Erythroblast (primary cell): Measurements from ENCODE around the gene LSM5.
"Not testable (repeated sequence)": the region's sequence is repeated elsewhere in the genome, so short reads cannot be mapped to it uniquely, and the experiment has no call there.

Source experiments
- DNase-seq, 2 experiments: peaks; one replicate each; lab custom pipeline; 2025; lab: John Stamatoyannopoulos, UW
- GATA1 ChIP-seq: IDR thresholded peaks from 2 replicates; pipeline ENCODE4 v1.6.1; 2011; ENCODE audit warnings: low read depth, mild to moderate bottlenecking, control low read depth, low read length, moderate library complexity
- POLR2A ChIP-seq: IDR thresholded peaks from 2 replicates; pipeline ENCODE4 v1.6.1; 2011; ENCODE audit warnings: mild to moderate bottlenecking, low read length

The LSM5 gene

DNA sequence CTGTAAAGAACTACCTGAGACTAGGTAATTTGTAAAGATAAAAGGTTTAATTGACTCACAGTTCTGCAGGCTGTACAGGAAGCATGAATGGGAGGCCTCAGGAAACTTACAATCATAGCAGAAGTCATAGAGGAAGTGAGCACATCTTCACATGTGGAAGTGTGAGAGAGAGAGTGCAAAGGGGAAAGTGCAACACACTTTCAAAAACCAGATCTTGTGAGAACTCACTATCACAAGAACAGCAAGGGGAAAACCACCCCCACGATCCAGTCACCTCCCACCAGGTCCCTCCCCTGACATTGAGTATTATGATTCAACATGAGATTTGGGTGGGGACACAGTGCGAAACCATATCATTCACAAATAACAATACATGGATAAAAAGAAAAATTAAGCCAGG is 29.6 kb upstream of the LSM5 start:
- DNase-seq = peak in 1 of 2 experiments; percentile 5
- no peak for TF ChIP-seq GATA1
- TF ChIP-seq POLR2A = no peak

DNA sequence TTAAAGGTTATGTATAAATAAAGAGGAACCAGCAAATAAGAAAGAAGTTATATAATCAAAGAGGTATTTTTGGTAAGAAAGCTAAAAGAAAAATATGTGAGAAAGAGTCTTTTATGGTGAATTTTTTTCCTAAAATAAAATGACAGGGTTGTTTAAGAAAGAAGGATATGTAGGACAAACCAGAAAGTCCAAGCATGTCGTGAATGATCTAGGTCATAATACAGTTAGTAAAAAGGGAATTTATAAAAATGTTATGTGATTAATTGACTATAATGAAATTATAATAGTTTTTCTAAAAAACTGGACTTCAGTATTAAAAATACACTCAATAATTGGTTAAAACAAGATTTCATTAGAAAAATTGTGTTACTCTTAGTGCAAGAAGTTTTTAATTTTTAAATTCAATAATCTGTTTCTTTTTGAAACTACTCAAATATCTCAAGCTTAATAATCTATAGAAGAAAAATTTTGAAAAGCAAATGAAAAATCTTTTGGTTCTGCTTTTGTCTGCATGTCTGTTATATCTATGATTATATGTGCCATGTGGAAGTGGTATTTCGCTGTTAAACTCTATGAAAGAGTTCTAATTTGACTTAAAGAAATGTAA is 28.5 kb upstream of the LSM5 start:
- peak; percentile 62 to 83 for DNase-seq
- TF ChIP-seq GATA1 = no peak
- no peak for TF ChIP-seq POLR2A

DNA sequence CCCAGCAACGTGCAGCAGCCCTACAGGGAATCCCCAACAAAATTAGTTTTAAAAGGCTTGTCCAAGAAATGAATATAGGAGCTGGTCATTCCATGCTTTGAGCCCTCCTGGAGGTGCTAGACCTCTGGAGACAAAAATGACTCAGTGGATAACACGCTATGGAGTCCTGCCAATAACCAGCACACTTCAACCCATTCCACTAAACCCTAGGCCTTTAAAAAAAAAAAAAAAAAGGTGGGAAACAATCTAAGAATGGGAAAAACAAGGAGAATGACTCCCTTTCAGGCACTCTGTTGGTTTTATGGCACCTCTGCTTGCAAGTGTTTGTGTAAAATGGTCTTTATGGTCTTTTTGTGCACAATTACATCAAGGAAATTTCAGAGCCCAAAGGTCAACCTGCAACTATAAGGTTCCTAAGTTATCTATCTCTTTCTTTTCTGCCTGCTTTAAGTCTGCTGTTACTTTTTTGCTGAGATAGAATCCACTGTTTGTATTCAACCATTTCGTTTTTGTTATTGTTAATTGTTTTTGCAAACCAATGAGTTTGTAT is 26.4 kb upstream of the LSM5 start:
- no peak for TF ChIP-seq POLR2A
- no peak for TF ChIP-seq GATA1
- no peak for DNase-seq

DNA sequence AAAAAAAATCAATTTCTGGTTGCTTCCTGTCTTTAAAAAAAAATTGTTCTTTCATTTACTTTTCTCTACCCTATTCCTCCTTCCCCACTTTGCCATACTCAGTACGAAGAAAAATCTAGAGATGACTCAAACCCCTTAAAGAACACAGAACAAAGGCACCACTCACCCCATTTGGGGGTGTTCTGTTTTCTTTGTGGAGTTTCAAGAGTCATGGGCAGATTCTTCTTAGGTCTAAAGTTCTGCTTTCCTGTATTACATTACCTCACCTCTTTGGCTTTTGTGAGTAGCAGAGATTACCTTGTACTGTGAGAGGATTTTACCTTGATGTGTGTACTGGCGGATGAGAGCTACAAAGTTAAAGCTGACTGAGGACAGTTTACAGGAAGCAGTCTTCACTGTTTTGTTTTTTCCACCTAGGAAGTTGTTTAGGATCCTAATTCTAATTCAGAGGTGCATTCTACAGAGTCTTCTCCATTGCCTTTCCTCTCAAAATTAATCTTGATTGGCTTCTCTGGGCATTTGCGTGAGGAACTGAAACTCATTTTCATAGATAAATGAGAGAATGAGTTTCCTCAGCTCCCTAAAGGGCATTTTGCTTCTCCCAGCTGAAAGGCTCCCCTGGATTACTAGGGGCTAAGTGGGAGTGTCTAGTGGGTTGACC is 25.8 kb upstream of the LSM5 start:
- no peak for TF ChIP-seq GATA1
- no peak for TF ChIP-seq POLR2A
- DNase-seq = no peak

DNA sequence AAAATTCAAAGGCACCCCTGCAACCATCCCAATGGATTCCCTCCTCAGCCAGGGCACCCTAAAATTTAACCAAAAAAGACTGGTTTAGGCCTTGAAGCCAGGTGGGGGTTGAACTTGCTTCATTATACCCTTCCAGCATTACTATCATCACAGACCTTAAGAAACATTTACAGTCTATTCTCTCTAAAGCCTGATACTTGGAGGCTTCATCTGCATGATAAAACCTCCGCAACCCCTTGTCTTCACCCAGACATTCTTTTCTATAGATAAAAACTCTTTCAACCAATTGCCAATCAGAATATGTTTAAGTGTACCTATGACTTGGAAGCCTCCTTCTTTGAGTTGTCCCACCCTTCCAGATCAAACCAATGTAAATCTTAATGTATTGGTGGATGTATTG is 23.0 kb upstream of the LSM5 start:
- DNase-seq = no peak
- TF ChIP-seq POLR2A (no peak), GATA1 (no peak)

DNA sequence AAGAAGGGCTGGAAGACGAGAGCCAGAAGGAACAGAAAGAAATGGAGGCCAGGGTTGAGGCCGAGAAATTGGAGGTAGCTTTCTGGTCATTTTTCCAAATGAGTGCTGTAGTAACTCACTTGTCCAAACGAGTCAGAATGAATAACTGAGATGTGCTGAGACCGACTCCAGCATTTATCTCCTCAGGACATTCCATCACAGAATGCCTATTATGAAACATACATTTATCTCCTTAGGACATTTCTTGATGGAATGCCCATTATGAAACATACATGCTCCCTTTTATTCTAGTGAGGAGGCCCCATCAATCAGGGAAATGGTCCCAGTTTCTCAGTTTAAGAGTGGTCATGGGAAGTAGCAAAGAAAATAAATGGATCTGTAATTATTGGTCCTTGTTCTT is 21.6 kb upstream of the LSM5 start:
- TF ChIP-seq POLR2A (no peak), GATA1 (no peak)
- DNase-seq = no peak

DNA sequence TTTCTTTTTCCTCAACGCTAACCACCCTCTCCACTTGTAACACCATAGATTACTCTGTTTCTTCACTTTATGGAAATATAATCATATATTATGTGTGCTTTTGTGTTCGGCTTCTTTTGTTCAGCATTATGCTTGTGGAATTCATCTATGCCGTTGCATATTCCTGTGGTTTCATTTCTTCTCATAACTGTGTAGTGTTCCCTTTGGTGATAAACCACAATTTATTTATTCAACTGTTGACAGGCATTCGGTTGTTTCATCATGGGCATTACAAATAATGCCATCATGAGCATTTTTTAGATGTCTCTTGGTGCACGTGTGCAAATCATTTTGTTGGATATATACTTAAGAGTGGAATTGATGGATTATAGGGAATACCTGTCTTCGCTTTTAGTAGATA is 17.2 kb upstream of the LSM5 start:
- no peak for TF ChIP-seq POLR2A
- DNase-seq = peak in 1 of 2 experiments; percentile 28

DNA sequence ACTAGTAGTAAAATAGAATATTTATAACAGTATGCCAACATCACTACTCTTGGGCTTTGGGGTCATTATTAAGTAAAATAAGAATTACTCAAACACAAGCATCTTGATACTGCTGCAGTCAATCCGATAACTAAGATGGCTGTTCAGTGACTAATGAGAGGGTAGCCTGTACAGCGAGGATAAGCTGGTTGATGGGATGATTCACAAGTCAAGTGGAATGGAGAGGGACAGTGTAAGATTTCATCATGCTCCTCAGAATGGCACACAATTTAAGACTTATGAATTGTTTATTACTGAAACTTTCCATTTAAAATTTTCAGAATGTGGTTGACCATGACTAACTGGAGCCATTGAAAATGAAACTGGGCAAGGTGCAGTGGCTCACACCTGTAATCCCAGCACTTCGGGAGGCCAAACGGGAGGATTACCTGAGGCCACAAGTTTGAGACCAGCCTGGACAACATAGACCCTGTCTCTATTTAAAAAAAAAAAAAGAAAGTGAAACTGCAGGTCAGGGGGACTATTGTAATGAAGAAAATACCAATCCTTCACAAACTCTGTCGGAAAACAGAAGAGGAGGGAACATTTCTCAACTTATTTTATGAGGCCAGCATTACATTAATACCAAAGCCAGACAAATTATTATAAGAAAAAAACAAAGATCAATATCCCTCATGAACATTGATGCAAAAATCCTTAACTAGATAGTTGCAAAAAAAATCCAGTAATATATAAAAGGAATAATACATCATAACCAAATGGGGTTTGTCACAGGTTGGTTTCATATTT is 16.3 kb upstream of the LSM5 start:
- TF ChIP-seq GATA1 (no peak), POLR2A (no peak)
- peak; percentile 89 to 90 for DNase-seq

DNA sequence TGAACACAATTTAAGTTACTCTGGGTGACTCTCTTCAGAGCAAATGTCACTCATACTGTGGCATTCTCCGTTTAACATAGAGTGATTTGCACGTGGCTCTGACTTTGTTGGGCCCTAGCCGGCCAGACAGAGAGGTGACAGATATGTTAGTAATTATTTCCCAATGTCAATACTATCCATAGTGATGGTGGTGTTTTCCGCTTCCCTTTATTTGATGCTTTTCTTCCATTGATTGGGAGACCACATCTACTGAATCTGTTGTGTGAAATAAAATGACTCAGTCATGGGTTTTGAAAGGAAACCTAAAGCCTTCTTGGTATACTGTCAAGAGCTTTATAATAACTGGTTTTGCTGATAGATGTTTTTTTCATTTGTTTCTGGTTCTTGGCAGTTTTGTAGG is 12.5 kb upstream of the LSM5 start:
- DNase-seq = no peak
- TF ChIP-seq POLR2A (no peak), GATA1 (no peak)

DNA sequence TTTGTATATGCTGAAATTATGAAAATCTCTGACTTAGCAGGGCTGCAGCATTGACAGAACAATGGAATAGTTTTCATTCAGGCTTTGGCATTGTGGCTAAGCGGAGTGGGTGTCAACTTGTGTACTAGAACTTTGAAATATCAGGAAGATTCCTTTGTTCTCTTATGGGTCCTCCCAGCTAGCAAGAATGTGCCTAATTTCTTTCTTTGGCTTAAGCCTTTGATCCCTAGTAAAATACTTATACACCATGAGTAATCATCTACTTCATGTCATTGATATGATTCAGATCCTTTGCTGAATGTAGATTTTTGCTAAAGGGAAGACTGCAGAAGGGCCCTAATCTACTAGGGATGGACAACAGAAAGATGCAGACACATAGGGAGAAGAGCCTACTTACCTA is 11.3 kb upstream of the LSM5 start:
- TF ChIP-seq POLR2A = no peak
- no peak for TF ChIP-seq GATA1
- DNase-seq = peak in 1 of 2 experiments; percentile 20

DNA sequence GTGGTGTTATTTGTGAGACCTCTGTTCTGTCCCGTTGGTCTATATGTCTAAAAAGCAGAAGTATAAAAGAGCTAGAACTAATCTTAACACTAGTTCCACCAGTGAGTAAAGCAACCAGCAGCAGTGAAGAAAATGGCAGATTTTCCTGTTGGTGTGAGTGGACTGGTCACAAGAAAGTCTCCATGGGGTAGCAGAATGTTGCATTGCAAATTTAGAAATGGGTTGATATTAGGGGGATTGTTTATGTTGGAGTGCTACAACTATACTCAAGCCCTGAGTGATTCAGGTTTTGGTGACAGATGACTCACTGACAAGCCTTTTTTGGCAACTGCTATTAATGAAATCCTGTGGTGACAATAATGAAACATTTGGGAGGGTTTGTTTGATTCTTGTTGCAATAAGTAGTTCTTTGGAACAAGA is 10.8 kb upstream of the LSM5 start:
- peak in 1 of 2 experiments; percentile 57 for DNase-seq
- TF ChIP-seq POLR2A (no peak), GATA1 (no peak)

DNA sequence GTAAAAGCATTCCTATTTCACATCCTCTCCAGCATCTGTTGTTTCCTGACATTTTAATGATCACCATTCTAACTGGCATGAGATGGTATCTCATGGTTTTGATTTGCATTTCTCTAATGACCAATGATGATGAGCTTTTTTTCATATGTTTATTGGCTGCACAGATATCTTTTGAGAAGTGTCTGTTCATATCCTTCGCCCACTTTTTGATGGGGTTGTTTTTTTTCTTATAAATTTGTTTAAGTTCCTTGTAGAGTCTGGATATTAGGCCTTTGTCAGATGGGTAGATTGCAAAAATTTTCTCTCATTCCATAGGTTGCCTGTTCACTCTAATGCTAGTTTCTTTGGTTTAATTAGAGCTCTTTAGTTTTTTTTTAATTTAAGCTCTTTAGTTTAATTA is 10.0 kb upstream of the LSM5 start:
- DNase-seq = not testable (repeated sequence)

DNA sequence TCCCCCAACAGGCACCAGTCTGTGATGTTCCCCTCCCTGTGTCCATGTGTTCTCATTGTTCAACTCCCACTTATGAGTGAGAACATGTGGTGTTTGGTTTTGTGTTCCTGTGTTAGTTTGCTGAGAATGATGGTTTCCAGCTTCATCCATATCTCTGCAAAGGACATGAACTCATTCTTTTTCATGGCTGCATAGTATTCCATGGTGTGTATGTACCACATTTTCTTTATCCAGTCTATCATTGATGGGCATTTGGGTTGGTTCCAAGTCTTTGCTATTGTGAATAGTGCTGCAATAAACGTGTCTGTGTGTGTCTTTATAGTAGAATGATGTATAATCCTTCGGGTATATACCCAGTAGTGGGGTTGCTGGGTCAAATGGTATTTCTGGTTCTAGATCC is 9.6 kb upstream of the LSM5 start:
- DNase-seq = not testable (repeated sequence)

DNA sequence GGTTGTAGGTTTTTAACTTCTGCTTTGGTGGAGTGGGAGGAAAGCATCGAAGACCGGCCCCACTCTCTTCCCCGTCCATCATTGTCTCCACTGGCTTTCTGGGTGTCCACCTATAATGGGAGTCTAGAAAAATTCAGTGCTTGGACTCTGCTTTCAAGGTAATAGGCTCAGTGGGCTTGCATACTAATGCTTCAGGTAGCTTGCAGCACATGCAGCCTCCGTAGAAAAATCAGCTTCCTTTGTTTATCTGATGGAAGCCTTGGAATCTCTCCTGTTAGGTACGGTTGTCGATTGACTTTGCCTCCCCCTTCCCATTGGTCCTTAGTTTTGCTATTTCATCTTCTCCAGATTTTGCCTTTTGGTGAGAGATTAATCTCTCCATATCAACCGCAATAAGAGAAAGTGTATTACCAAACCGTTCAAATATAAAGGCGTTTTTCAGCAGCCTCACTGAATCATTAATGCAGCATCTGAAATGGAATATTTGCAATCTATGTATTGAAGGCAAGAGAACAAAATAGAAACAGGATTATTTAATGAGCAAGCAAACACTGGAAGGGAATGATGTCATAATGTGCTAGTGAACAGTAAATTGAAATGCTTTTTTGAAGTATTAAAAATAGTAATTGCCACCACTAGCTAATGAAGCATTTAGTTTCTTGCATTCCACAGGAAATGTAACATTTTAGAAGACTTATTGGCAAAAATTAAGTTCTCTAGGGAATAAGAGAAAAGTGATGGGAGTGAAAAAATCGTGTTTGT is 6.1 kb upstream of the LSM5 start:
- TF ChIP-seq GATA1 = no peak
- TF ChIP-seq POLR2A = no peak
- DNase-seq = peak; percentile 58 to 68
